ENCODE data around the gene CAMK2D. TPM values are rescaled to one million over a fixed set of nuclear protein-coding genes. Genes with fewer than 3 reads are reported as not detected.

CAMK2D gene
- total RNA-seq, 2 experiments from 2014 or later, result 29.9 to 32.9 TPM

GRCh38 chr4:113745711-113746110 is 15.8 kb downstream of the CAMK2D start:
- intact Hi-C loops (cut with DNase I, micrococcal nuclease), result no loop called here
- peaks cover 0 to 3% of the 10 kb centered on the region in 2 experiments for H3K9me3 ChIP-seq (ENCODE audit: control insufficient read depth in 1 of 2, insufficient read depth in 1 of 2, low read length in 2 of 2)
- TF ChIP-seq, protein P1, sequence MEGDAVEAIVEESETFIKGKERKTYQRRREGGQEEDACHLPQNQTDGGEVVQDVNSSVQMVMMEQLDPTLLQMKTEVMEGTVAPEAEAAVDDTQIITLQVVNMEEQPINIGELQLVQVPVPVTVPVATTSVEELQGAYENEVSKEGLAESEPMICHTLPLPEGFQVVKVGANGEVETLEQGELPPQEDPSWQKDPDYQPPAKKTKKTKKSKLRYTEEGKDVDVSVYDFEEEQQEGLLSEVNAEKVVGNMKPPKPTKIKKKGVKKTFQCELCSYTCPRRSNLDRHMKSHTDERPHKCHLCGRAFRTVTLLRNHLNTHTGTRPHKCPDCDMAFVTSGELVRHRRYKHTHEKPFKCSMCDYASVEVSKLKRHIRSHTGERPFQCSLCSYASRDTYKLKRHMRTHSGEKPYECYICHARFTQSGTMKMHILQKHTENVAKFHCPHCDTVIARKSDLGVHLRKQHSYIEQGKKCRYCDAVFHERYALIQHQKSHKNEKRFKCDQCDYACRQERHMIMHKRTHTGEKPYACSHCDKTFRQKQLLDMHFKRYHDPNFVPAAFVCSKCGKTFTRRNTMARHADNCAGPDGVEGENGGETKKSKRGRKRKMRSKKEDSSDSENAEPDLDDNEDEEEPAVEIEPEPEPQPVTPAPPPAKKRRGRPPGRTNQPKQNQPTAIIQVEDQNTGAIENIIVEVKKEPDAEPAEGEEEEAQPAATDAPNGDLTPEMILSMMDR (IDR thresholded peaks at IDR 0.05), result no peak
- DNase-seq (no peak), ATAC-seq (ENCODE audit: poor library complexity) (no peak)
- H3K27ac ChIP-seq (ENCODE audit: low read depth in 1 of 2, low read length in 2 of 2), result no peak overlapping the region
- peaks cover 38% of the 10 kb centered on the region for H3K4me1 Mint-ChIP-seq (ENCODE audit: low read depth)
- H3K4me1 ChIP-seq (ENCODE audit: insufficient read depth, low read length), result no peaks in the 10 kb centered on the region
- CTCF ChIA-PET, result interaction anchor here (1.1 kb wide), 1 partner anchor 198 kb away, joined by 6 read pairs; no protein-coding TSS in a partner anchor
- H3K4me3 Mint-ChIP-seq, result no peak overlapping the region
- POLR2A ChIA-PET, result interaction anchor here (0.6 to 1.4 kb wide), 4 partner anchors 15 to 197 kb away, joined by 3 read pairs; no protein-coding TSS in a partner anchor
- no peaks in the 10 kb centered on the region for H3K27me3 ChIP-seq (ENCODE audit: control insufficient read depth in 1 of 2, insufficient read depth in 2 of 2, low read length in 2 of 2)
- no peak overlapping the region for H3K4me3 ChIP-seq (ENCODE audit: low read length)
- peaks cover under 1% of the 10 kb centered on the region for H3K36me3 ChIP-seq (ENCODE audit: insufficient read depth, low read length)
- H3K9me3 Mint-ChIP-seq, result no peaks in the 10 kb centered on the region
- peaks cover 20% of the 10 kb centered on the region for H3K36me3 Mint-ChIP-seq (ENCODE audit: low read depth)
- no peak overlapping the region for H3K27ac Mint-ChIP-seq
- H3K27me3 Mint-ChIP-seq, result no peaks in the 10 kb centered on the region

DNA sequence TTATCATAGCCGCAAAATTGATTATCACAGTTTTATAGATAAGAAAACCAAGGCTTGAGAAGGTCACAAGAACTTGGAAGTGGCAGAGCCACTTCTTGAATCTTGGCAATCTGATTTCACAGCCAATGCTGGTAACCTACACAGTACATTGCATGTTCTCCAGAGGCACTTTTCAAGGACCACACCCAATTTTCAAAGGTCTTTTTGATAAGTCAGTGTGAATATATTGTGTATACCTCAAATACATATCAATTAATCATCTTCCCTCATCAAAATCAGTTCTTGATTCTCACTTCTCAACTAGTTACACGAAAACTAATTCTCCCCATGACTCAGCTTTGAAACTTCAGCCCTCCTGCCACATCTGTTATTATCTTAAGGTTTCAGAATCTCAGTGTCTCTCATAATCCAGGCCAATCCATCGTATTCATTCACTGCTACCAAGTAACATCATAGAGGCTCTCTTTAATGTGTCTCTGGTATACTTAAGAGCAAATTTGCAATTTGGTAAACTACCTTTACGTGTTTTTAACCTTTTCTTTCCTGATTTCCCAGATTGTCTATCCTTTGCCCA is 16.8 kb downstream of the CAMK2D start:
- Mint-ChIP-seq H3K4me1 (ENCODE audit: low read depth) (peaks cover 37% of the 10 kb centered on the region), H3K4me3 (no peak overlapping the region), H3K9me3 (no peaks in the 10 kb centered on the region), H3K27ac (no peak overlapping the region), H3K36me3 (ENCODE audit: low read depth) (peaks cover 14% of the 10 kb centered on the region), H3K27me3 (no peaks in the 10 kb centered on the region)
- Histone ChIP-seq H3K4me3 (ENCODE audit: low read length) (no peak overlapping the region), H3K27ac (ENCODE audit: low read depth in 1 of 2, low read length in 2 of 2) (no peak overlapping the region), H3K9me3 (ENCODE audit: control insufficient read depth in 1 of 2, insufficient read depth in 1 of 2, low read length in 2 of 2) (peaks cover 0 to 3% of the 10 kb centered on the region in 2 experiments), H3K36me3 (ENCODE audit: insufficient read depth, low read length) (no peaks in the 10 kb centered on the region), H3K4me1 (ENCODE audit: insufficient read depth, low read length) (no peaks in the 10 kb centered on the region), H3K27me3 (ENCODE audit: control insufficient read depth in 1 of 2, insufficient read depth in 2 of 2, low read length in 2 of 2) (no peaks in the 10 kb centered on the region)
- ChIA-PET CTCF (interaction anchor here (1.1 kb wide), 1 partner anchor 197 kb away, joined by 6 read pairs; no protein-coding TSS in a partner anchor), POLR2A (no interaction called here)
- TF ChIP-seq, protein P1 (IDR thresholded peaks at IDR 0.05), result no peak
- no peak for DNase-seq
- no peak for ATAC-seq (ENCODE audit: poor library complexity)
- intact Hi-C loops (cut with DNase I, micrococcal nuclease), result loop anchor here in 1 of 2 experiments (5.0 kb wide), 1 partner anchor 47 kb away; no protein-coding TSS in a partner anchor

DNA sequence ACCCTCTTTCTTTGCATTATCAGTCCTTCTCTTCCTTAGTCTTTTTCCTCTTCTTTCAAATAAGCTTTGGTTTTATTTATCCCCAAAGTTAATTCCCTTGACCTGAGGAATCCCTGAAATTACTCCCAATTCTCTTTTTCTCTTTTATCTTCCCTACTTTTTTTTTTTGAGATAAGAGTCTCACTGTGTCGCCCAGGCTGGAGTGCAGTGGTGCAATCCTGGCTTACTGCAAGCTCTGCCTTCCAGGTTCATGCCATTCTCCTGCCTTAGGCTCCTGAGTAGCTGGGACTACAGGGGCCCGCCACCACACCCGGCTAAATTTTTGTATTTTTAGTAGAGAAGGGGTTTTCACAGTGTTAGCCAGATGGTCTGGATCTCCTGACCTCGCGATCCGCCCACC is 17.8 kb downstream of the CAMK2D start:
- intact Hi-C loops (cut with DNase I, micrococcal nuclease), result loop anchor here in 1 of 2 experiments (5.0 kb wide), 1 partner anchor 46 kb away; no protein-coding TSS in a partner anchor
- Histone ChIP-seq H3K36me3 (ENCODE audit: insufficient read depth, low read length) (no peaks in the 10 kb centered on the region), H3K27ac (ENCODE audit: low read depth in 1 of 2, low read length in 2 of 2) (no peak overlapping the region), H3K9me3 (ENCODE audit: control insufficient read depth in 1 of 2, insufficient read depth in 1 of 2, low read length in 2 of 2) (peaks cover 0 to 3% of the 10 kb centered on the region in 2 experiments), H3K4me3 (ENCODE audit: low read length) (no peak overlapping the region), H3K4me1 (ENCODE audit: insufficient read depth, low read length) (peaks cover 3% of the 10 kb centered on the region), H3K27me3 (ENCODE audit: control insufficient read depth in 1 of 2, insufficient read depth in 2 of 2, low read length in 2 of 2) (no peaks in the 10 kb centered on the region)
- H3K4me3 Mint-ChIP-seq, result no peak overlapping the region
- no peaks in the 10 kb centered on the region for H3K9me3 Mint-ChIP-seq
- H3K27me3 Mint-ChIP-seq, result no peaks in the 10 kb centered on the region
- H3K4me1 Mint-ChIP-seq (ENCODE audit: low read depth), result peaks cover 43% of the 10 kb centered on the region
- no peak for DNase-seq
- ChIA-PET POLR2A (interaction anchor here (0.6 to 1.3 kb wide), 4 partner anchors 10 to 106 kb away, joined by 3 to 4 read pairs (median 3); no protein-coding TSS in a partner anchor), CTCF (no interaction called here)
- TF ChIP-seq, protein P1 (IDR thresholded peaks at IDR 0.05), result no peak
- H3K27ac Mint-ChIP-seq, result no peak overlapping the region
- no peak for ATAC-seq (ENCODE audit: poor library complexity)
- H3K36me3 Mint-ChIP-seq (ENCODE audit: low read depth), result peaks cover 14% of the 10 kb centered on the region

All from CD4-positive, alpha-beta T cell (primary cell).